CD4-positive, alpha-beta T cell treated with Interleukin-4 for 4 hours (primary cell): Measurements from ENCODE around the gene LUC7L3.
"Not testable (repeated sequence)": the region's sequence is repeated elsewhere in the genome, so short reads cannot be mapped to it uniquely, and the experiment has no call there.

Experiments used
- DNase-seq: peaks from one replicate; pipeline ENCODE4 v3.0.0-alpha.2; 2020

The LUC7L3 gene

GRCh38 chr17:50686494-50687199 is 32.8 kb upstream of the LUC7L3 start:
- DNase-seq: no peak

- DNase-seq: no peak
Measured at GRCh38 chr17:50687200-50688066, 32.0 kb upstream of the LUC7L3 start.

GRCh38 chr17:50688245-50688644 is 31.2 kb upstream of the LUC7L3 start:
- no peak for DNase-seq

GRCh38 chr17:50689251-50689650 is 30.2 kb upstream of the LUC7L3 start:
- DNase-seq: no peak

GRCh38 chr17:50689956-50690886 is 29.2 kb upstream of the LUC7L3 start:
- DNase-seq: no peak

- DNase-seq: no peak
Measured at GRCh38 chr17:50690887-50691549, 28.4 kb upstream of the LUC7L3 start.

GRCh38 chr17:50691550-50692447 is 27.6 kb upstream of the LUC7L3 start:
- no peak for DNase-seq

- DNase-seq: no peak
Measured at GRCh38 chr17:50692448-50693035, 26.9 kb upstream of the LUC7L3 start.

GRCh38 chr17:50693036-50693682 is 26.2 kb upstream of the LUC7L3 start:
- no peak for DNase-seq

GRCh38 chr17:50696365-50696879 is 23.0 kb upstream of the LUC7L3 start:
- no peak for DNase-seq

- no peak for DNase-seq
Measured at GRCh38 chr17:50697062-50697461, 22.3 kb upstream of the LUC7L3 start.

GRCh38 chr17:50697663-50698272 is 21.6 kb upstream of the LUC7L3 start:
- DNase-seq: no peak

GRCh38 chr17:50699410-50699809 is 20.0 kb upstream of the LUC7L3 start:
- no peak for DNase-seq

- DNase-seq: no peak
Measured at GRCh38 chr17:50703162-50703561, 16.2 kb upstream of the LUC7L3 start.

GRCh38 chr17:50707289-50708049 is 11.9 kb upstream of the LUC7L3 start, which contains the start of gene ANKRD40:
Gene ANKRD40 (minus strand): TSS chr17:50707914. CDS start chr17:50707654, 260 bp downstream.
- DNase-seq: peak; percentile 94

GRCh38 chr17:50708050-50709000 is 11.1 kb upstream of the LUC7L3 start:
- DNase-seq: no peak

GRCh38 chr17:50709053-50709452 is 10.3 kb upstream of the LUC7L3 start:
- DNase-seq: not testable (repeated sequence)

GRCh38 chr17:50710025-50710424 is 9.4 kb upstream of the LUC7L3 start:
- DNase-seq: no peak
